ENCODE data around the gene PANK2. TPM values are rescaled to one million over a fixed set of nuclear protein-coding genes. Genes with fewer than 3 reads are reported as not detected.

The PANK2 gene
- total RNA-seq, 2 experiments from 2014 or later: 49.0 to 51.1 TPM

DNA sequence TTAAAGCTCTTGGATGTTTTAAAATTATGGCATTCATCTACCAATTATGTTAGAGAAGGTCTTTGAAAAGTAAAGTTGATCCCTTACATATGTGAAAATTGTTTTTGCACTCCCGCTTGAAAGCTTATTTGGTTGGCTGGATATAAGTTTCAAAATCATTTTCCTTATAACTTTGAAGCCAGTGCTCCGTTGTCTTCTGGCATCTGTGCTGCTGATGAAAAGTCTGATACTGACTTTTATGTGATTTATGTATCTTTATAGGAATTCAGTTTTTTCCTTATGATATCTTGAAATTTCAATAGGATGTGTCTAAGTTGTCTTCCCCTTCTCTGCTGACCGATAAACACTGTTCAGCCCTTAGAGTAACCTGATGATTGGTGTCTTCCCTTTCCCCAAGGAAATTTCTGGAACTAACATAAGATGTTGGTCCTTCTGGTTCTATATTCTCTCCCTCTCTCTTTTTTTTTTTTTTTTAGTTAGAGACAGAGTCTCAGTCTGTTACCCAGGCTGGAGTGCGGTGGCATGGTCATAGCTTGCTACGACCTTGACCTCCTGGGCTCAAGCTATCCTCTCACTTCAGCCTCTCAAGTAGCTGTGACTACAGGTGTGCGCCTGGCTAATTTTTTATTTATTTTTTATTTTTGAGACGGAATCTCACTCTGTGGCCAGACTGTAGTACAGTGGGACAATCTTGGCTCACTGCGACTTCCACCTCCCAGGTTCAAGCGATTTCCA is 12.7 kb downstream of the PANK2 start:
- CTCF ChIA-PET: interaction anchor here (0.6 to 1.1 kb wide), 3 partner anchors 11 to 122 kb away, joined by 3 read pairs; no protein-coding TSS in a partner anchor

GRCh38 chr20:3902446-3902845 is 13.3 kb downstream of the PANK2 start:
- DNase-seq: no peak
- H3K4me1 ChIP-seq (ENCODE audit: insufficient read depth, low read length): peaks cover 72% of the 10 kb centered on the region
- H3K27ac ChIP-seq (ENCODE audit: low read depth in 1 of 2, low read length in 2 of 2): no peak overlapping the region
- no peak overlapping the region for H3K4me3 ChIP-seq (ENCODE audit: low read length)
- Mint-ChIP-seq H3K27me3 (no peaks in the 10 kb centered on the region), H3K9me3 (no peaks in the 10 kb centered on the region), H3K27ac (peak overlapping the region; percentile 70), H3K36me3 (ENCODE audit: low read depth) (peaks cover 2% of the 10 kb centered on the region), H3K4me3 (no peak overlapping the region), H3K4me1 (ENCODE audit: low read depth) (peaks cover 76% of the 10 kb centered on the region)
- POLR2A ChIA-PET: no interaction called here
- TF ChIP-seq, protein P1, sequence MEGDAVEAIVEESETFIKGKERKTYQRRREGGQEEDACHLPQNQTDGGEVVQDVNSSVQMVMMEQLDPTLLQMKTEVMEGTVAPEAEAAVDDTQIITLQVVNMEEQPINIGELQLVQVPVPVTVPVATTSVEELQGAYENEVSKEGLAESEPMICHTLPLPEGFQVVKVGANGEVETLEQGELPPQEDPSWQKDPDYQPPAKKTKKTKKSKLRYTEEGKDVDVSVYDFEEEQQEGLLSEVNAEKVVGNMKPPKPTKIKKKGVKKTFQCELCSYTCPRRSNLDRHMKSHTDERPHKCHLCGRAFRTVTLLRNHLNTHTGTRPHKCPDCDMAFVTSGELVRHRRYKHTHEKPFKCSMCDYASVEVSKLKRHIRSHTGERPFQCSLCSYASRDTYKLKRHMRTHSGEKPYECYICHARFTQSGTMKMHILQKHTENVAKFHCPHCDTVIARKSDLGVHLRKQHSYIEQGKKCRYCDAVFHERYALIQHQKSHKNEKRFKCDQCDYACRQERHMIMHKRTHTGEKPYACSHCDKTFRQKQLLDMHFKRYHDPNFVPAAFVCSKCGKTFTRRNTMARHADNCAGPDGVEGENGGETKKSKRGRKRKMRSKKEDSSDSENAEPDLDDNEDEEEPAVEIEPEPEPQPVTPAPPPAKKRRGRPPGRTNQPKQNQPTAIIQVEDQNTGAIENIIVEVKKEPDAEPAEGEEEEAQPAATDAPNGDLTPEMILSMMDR (IDR thresholded peaks at IDR 0.05): no peak
- H3K27me3 ChIP-seq (ENCODE audit: control insufficient read depth in 1 of 2, insufficient read depth in 2 of 2, low read length in 2 of 2): no peaks in the 10 kb centered on the region
- no peak for ATAC-seq (ENCODE audit: poor library complexity)
- H3K36me3 ChIP-seq (ENCODE audit: insufficient read depth, low read length): no peaks in the 10 kb centered on the region
- intact Hi-C loops (cut with DNase I, micrococcal nuclease): loop anchor here in 1 of 2 experiments (10.0 kb wide), 1 partner anchor 82 kb away; no protein-coding TSS in a partner anchor
- H3K9me3 ChIP-seq (ENCODE audit: control insufficient read depth in 1 of 2, insufficient read depth in 1 of 2, low read length in 2 of 2): no peaks in the 10 kb centered on the region
- CTCF ChIA-PET: interaction anchor here (1.1 kb wide), 1 partner anchor 10 kb away, joined by 3 read pairs; no protein-coding TSS in a partner anchor

More for the DNA sequence above, 12.7 kb downstream of the PANK2 start:
- DNase-seq (no peak), ATAC-seq (ENCODE audit: poor library complexity) (no peak)
- intact Hi-C loops (cut with DNase I, micrococcal nuclease): loop anchor here in 1 of 2 experiments (10.0 kb wide), 1 partner anchor 83 kb away; no protein-coding TSS in a partner anchor
- Histone ChIP-seq H3K4me1 (ENCODE audit: insufficient read depth, low read length) (peaks cover 74% of the 10 kb centered on the region), H3K27me3 (ENCODE audit: control insufficient read depth in 1 of 2, insufficient read depth in 2 of 2, low read length in 2 of 2) (no peaks in the 10 kb centered on the region), H3K9me3 (ENCODE audit: control insufficient read depth in 1 of 2, insufficient read depth in 1 of 2, low read length in 2 of 2) (no peaks in the 10 kb centered on the region), H3K36me3 (ENCODE audit: insufficient read depth, low read length) (no peaks in the 10 kb centered on the region), H3K27ac (ENCODE audit: low read depth in 1 of 2, low read length in 2 of 2) (no peak overlapping the region), H3K4me3 (ENCODE audit: low read length) (no peak overlapping the region)
- Mint-ChIP-seq H3K4me1 (ENCODE audit: low read depth) (peaks cover 76% of the 10 kb centered on the region), H3K27me3 (no peaks in the 10 kb centered on the region), H3K9me3 (no peaks in the 10 kb centered on the region), H3K27ac (peak overlapping the region; percentile 70), H3K36me3 (ENCODE audit: low read depth) (peaks cover under 1% of the 10 kb centered on the region), H3K4me3 (peak overlapping the region; percentile 62)
- POLR2A ChIA-PET: interaction anchor here (0.9 kb wide), 1 partner anchor 14 kb away, joined by 4 read pairs; no protein-coding TSS in a partner anchor
- TF ChIP-seq, protein P1 (IDR thresholded peaks at IDR 0.05): no peak

- Mint-ChIP-seq H3K9me3 (no peaks in the 10 kb centered on the region), H3K4me1 (ENCODE audit: low read depth) (peaks cover 72% of the 10 kb centered on the region), H3K36me3 (ENCODE audit: low read depth) (peaks cover 20% of the 10 kb centered on the region), H3K27me3 (no peaks in the 10 kb centered on the region), H3K4me3 (no peak overlapping the region), H3K27ac (peak overlapping the region; percentile 60)
- Histone ChIP-seq H3K36me3 (ENCODE audit: insufficient read depth, low read length) (peaks cover 12% of the 10 kb centered on the region), H3K4me1 (ENCODE audit: insufficient read depth, low read length) (peaks cover 60% of the 10 kb centered on the region), H3K9me3 (ENCODE audit: control insufficient read depth in 1 of 2, insufficient read depth in 1 of 2, low read length in 2 of 2) (no peaks in the 10 kb centered on the region), H3K27ac (ENCODE audit: low read depth in 1 of 2, low read length in 2 of 2) (no peak overlapping the region), H3K27me3 (ENCODE audit: control insufficient read depth in 1 of 2, insufficient read depth in 2 of 2, low read length in 2 of 2) (no peaks in the 10 kb centered on the region), H3K4me3 (ENCODE audit: low read length) (no peak overlapping the region)
- intact Hi-C loops (cut with DNase I, micrococcal nuclease): loop anchor here in 1 of 2 experiments (10.0 kb wide), 1 partner anchor 81 kb away; no protein-coding TSS in a partner anchor
- DNase-seq: no peak
- ChIA-PET POLR2A (no interaction called here), CTCF (no interaction called here)
- ATAC-seq (ENCODE audit: poor library complexity): no peak
- TF ChIP-seq, protein P1 (IDR thresholded peaks at IDR 0.05): no peak
Observed at GRCh38 chr20:3904224-3904623, 15.0 kb downstream of the PANK2 start.
